Measurements from ENCODE around the gene CCDC70. TPM values are rescaled to one million over a fixed set of nuclear protein-coding genes. Genes with fewer than 3 reads are reported as not detected.

CCDC70 gene
- total and polyA plus RNA-seq, 2 experiments from 2014 or later = not detected

DNA sequence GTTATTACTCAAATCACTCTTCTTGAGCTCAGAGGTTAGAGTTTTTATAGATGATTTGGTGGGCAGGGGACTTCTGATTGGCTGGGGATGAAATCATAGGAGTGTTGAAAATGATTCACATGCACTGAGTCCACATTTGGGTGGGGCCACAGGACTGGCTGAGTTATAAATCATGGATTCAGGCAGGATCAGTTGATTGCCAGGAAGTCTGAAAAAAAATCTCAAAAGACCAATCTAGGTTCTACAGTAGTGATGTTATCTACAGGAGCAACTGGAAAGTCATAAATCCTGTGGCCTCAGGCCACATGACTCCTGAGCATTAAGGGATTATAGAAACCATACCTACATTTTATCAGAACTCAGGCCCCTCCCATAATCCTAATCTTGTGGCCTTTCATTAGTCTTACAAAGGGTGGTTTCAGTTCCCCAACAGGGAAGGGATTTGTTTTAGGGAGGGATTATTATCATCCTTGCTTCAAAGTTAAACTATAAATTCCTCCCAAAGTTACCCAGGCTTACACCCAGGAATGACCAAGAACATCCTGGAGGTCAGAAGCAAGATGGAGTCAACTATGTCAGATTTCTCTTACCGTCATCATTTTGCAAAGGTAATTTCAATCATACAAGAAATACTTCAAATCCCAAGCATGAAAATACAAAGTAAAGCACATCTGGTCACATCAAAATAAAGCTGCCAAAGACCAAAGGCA is 5.6 kb upstream of the CCDC70 start:
- no peaks in the 10 kb centered on the region for H3K9me3 ChIP-seq (ENCODE audit: low read depth)
- TF ChIP-seq, protein P1, sequence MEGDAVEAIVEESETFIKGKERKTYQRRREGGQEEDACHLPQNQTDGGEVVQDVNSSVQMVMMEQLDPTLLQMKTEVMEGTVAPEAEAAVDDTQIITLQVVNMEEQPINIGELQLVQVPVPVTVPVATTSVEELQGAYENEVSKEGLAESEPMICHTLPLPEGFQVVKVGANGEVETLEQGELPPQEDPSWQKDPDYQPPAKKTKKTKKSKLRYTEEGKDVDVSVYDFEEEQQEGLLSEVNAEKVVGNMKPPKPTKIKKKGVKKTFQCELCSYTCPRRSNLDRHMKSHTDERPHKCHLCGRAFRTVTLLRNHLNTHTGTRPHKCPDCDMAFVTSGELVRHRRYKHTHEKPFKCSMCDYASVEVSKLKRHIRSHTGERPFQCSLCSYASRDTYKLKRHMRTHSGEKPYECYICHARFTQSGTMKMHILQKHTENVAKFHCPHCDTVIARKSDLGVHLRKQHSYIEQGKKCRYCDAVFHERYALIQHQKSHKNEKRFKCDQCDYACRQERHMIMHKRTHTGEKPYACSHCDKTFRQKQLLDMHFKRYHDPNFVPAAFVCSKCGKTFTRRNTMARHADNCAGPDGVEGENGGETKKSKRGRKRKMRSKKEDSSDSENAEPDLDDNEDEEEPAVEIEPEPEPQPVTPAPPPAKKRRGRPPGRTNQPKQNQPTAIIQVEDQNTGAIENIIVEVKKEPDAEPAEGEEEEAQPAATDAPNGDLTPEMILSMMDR (IDR thresholded peaks at IDR 0.05; ENCODE audit: low read depth, low read length) = no peak
- H3K4me3 ChIP-seq = no peak overlapping the region
- peaks cover 5% of the 10 kb centered on the region for H3K27me3 ChIP-seq
- no peaks in the 10 kb centered on the region for H3K36me3 ChIP-seq
- no peak overlapping the region for H3K27ac ChIP-seq
- DNase-seq (ENCODE audit: low read depth in 1 of 2, low spot score in 1 of 2) = no peak
- H3K4me1 ChIP-seq (ENCODE audit: low read depth) = no peaks in the 10 kb centered on the region

DNA sequence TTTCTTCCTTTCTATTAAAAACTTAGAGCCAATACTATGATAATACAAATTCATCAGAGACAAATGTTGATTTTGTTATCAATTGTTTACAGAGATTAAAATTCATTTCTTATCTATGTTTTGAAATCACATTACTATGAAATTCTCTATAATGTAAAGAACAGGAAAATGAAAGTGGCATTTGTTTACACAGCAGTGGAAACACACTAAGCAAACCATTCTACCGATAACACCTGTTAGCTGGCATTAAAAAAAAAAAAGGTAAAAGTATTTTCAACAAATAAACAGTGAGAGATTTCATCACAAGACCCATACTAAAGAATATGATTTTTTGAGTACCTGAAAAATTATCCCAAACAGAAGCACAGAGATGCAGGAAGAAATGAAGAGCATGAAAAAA is 4.8 kb upstream of the CCDC70 start:
- Histone ChIP-seq H3K36me3 (no peaks in the 10 kb centered on the region), H3K27ac (no peak overlapping the region), H3K27me3 (peaks cover 5% of the 10 kb centered on the region), H3K9me3 (ENCODE audit: low read depth) (no peaks in the 10 kb centered on the region), H3K4me3 (no peak overlapping the region), H3K4me1 (ENCODE audit: low read depth) (no peaks in the 10 kb centered on the region)
- TF ChIP-seq, protein P1 (IDR thresholded peaks at IDR 0.05; ENCODE audit: low read depth, low read length) = no peak
- no peak for DNase-seq (ENCODE audit: low read depth in 1 of 2, low spot score in 1 of 2)

DNA sequence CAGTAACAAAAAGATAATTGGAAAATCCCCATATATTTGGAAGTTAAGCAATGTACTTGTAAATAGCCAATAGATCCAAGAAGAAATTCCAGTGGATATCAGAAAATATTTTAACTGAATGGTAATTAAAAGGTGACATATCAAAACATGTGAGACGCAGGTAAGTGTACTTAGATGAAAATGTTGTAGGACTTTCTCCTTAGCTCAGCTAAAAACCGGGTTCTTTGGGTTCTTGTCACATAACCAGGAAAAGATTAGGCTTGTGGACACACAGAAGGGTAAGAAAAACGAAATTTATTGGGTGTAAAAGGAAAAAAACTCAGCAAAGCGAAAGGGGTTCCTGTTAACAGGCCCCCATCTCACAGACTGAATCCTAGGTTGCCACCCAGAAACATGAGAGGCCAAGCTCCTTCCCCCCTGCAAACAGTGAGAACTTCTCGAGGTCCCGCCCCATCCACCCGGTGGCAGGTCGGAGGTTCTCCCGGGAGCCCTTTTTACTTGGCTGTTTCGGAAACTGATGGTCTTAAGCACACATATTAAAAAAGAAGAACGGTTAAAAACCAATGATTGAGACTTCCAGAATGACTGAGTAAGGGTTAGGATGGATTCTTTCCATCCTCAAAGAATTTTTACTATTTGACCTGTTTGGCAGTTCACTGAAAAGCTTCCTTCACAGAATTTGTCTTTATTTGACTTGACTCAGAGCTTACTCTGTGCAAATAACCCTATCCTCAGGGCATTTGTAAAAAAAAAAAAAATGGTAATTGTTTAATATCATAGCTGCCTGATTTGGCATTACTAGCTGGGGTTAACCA is 3.1 kb upstream of the CCDC70 start:
- no peaks in the 10 kb centered on the region for H3K9me3 ChIP-seq (ENCODE audit: low read depth)
- TF ChIP-seq, protein P1 (IDR thresholded peaks at IDR 0.05; ENCODE audit: low read depth, low read length) = no peak
- no peak for DNase-seq (ENCODE audit: low read depth in 1 of 2, low spot score in 1 of 2)
- H3K27ac ChIP-seq = no peak overlapping the region
- no peak overlapping the region for H3K4me3 ChIP-seq
- H3K27me3 ChIP-seq = peaks cover under 1% of the 10 kb centered on the region
- no peaks in the 10 kb centered on the region for H3K36me3 ChIP-seq
- H3K4me1 ChIP-seq (ENCODE audit: low read depth) = no peaks in the 10 kb centered on the region

DNA sequence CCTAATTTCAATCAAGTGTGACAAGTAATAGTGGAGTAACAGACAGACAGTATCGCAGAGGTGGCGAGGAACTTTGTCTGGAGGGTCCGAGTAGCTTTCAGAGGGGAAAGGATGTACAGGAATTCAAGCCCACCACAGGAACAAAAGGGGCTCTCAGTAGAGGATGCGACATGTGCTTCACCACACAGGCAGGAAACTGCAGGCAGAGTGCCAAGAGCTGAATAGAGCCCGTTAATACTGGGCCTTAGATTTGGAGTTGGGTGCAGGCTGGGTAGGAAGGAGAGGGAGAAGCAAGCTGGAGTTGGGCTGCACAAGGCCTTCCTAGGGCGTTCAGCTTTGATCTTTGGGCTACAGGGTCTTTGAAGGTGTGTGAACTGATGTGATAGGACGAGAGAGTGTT is 1.2 kb downstream of the CCDC70 start:
- TF ChIP-seq, protein P1 (IDR thresholded peaks at IDR 0.05; ENCODE audit: low read depth, low read length) = no peak
- no peaks in the 10 kb centered on the region for H3K4me1 ChIP-seq (ENCODE audit: low read depth)
- no peak for DNase-seq (ENCODE audit: low read depth in 1 of 2, low spot score in 1 of 2)
- no peaks in the 10 kb centered on the region for H3K9me3 ChIP-seq (ENCODE audit: low read depth)
- H3K36me3 ChIP-seq = no peaks in the 10 kb centered on the region
- H3K27me3 ChIP-seq = no peaks in the 10 kb centered on the region
- H3K27ac ChIP-seq = no peak overlapping the region
- H3K4me3 ChIP-seq = no peak overlapping the region

DNA sequence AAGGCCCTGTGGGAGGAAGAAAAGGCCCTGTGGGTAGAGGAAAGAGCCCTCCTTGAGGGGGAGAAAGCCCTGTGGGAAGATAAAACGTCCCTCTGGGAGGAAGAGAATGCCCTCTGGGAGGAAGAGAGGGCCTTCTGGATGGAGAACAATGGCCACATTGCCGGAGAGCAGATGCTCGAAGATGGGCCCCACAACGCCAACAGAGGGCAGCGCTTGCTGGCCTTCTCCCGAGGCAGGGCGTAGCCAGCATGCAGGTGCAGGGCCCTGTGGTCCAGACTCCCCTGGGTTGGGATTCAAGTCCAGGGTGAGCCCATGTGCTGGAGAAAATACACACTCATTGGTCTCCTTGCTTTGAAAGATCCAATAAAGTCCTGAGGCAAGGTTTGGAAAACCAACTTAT is 4.1 kb downstream of the CCDC70 start:
- Histone ChIP-seq H3K4me1 (ENCODE audit: low read depth) (no peaks in the 10 kb centered on the region), H3K9me3 (ENCODE audit: low read depth) (no peaks in the 10 kb centered on the region), H3K27me3 (no peaks in the 10 kb centered on the region), H3K36me3 (no peaks in the 10 kb centered on the region), H3K4me3 (no peak overlapping the region), H3K27ac (no peak overlapping the region)
- TF ChIP-seq, protein P1 (IDR thresholded peaks at IDR 0.05; ENCODE audit: low read depth, low read length) = no peak
- DNase-seq (ENCODE audit: low read depth in 1 of 2, low spot score in 1 of 2) = no peak

Measured in cardiac muscle cell (in vitro differentiated cells and primary cell).